Measurements from ENCODE around the gene SLIT3.

DNA sequence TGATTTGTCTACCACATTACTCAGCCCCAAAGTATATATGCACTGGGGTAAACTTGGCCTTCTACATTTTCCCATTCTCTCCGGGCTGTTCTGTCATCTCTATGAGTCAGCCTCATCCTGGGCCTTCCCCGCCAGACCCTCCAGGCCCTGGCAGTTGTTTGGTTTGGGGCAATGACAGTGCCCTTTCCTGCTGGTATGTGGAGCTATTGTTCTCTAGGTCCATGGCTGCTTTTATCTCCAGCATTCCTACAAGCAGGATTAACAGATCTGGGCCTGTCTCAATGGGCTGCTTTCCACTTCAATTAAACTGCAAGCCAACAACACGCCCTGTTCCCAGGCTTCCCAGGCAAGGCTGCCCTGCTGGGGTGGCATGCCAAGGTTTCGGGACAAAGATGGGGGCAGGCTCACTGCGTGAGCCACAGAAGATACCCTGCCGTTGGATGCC, 136.4 kb downstream of the SLIT3 start:
- TF ChIP-seq, protein P1, sequence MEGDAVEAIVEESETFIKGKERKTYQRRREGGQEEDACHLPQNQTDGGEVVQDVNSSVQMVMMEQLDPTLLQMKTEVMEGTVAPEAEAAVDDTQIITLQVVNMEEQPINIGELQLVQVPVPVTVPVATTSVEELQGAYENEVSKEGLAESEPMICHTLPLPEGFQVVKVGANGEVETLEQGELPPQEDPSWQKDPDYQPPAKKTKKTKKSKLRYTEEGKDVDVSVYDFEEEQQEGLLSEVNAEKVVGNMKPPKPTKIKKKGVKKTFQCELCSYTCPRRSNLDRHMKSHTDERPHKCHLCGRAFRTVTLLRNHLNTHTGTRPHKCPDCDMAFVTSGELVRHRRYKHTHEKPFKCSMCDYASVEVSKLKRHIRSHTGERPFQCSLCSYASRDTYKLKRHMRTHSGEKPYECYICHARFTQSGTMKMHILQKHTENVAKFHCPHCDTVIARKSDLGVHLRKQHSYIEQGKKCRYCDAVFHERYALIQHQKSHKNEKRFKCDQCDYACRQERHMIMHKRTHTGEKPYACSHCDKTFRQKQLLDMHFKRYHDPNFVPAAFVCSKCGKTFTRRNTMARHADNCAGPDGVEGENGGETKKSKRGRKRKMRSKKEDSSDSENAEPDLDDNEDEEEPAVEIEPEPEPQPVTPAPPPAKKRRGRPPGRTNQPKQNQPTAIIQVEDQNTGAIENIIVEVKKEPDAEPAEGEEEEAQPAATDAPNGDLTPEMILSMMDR (IDR thresholded peaks at IDR 0.05) = no peak
- TF ChIP-seq POLR2A (IDR thresholded peaks at IDR 0.05) = no peak
